GM12878 (cell line): ENCODE data around the gene KRT7. TPM values are rescaled to one million over a fixed set of nuclear protein-coding genes. Genes with fewer than 3 reads are reported as not detected.

Experiments used
- ATAC-seq: fragments of 200-7000 bp; cut with Tn5 transposase; 3 replicates; pipeline ENCODE4 v1.9.1; 2020; ENCODE audit warnings: mild to moderate bottlenecking, moderate library complexity
- BruUV-seq: library from RNA; stranded (reverse); fragments of 400-500 nt; replicated peaks from 2 replicates; lab custom pipeline; 2021; lab: Mats Ljungman, UMichigan
- CTCF ChIA-PET: fragments of 300-600 bp; sonication (Branson Sonifier 250); formaldehyde crosslinking; extraction: SDS; loops from one replicate; lab custom pipeline; 2021; ENCODE audit warnings: inconsistent platforms; lab: Yijun Ruan, JAX
- POLR2A ChIA-PET: fragments of 350-600 bp; formaldehyde crosslinking; extraction: SDS; loops from one replicate; lab custom pipeline; 2021; ENCODE audit warnings: inconsistent platforms; lab: Charles Lee
- RAD21 ChIA-PET: fragments of 300-600 bp; sonication (Branson Sonifier 250); formaldehyde crosslinking; loops from one replicate; lab custom pipeline; 2023; ENCODE audit warnings: antibody characterized with exemption; ENCODE audit not compliant: unreplicated experiment; lab: Charles Lee
- SMC1A ChIA-PET: fragments of 300-600 bp; sonication (Branson Sonifier 250); formaldehyde crosslinking; loops from one replicate; lab custom pipeline; 2023; ENCODE audit not compliant: unreplicated experiment, uncharacterized antibody; lab: Charles Lee
- DNase-seq: peaks from one replicate; pipeline ENCODE4 v3.0.0-alpha.2; 2011; ENCODE audit warnings: low read depth, low spot score
- FAIRE-seq: peaks from 3 replicates; lab custom pipeline; 2011; peaks lifted over from hg19 to GRCh38; lab: Jason Lieb, UNC
- H2AFZ ChIP-seq: 2 replicates; pipeline ENCODE4 v1.6.0; 2011; ENCODE audit warnings: low read depth, low read length, control low read depth; ENCODE audit not compliant: control insufficient read depth
- H3K27ac ChIP-seq: 2 replicates; pipeline ENCODE4 v1.5.1; 2011; ENCODE audit warnings: control low read depth; ENCODE audit not compliant: control insufficient read depth, insufficient read depth
- H3K27me3 ChIP-seq, 2 experiments: replicated peaks in 1 of 2; 2 replicates each; pipeline versions ENCODE4 v1.6.0 to v1.6.1; 2011; ENCODE audit warnings: low read length in 1 of 2; ENCODE audit not compliant: control insufficient read depth in 2 of 2, insufficient read depth in 2 of 2
- H3K36me3 ChIP-seq, 2 experiments: 2 replicates each; pipeline ENCODE4 v1.5.1; 2011; ENCODE audit warnings: low read length in 1 of 2; ENCODE audit not compliant: control insufficient read depth in 2 of 2, insufficient read depth in 2 of 2
- H3K4me1 ChIP-seq: 2 replicates; pipeline ENCODE4 v1.6.1; 2011; ENCODE audit warnings: mild to moderate bottlenecking, low read length, moderate library complexity, mixed read lengths; ENCODE audit not compliant: control insufficient read depth, insufficient read depth
- H3K4me2 ChIP-seq: 2 replicates; pipeline ENCODE4 v1.6.0; 2011; ENCODE audit warnings: control low read depth; ENCODE audit not compliant: control insufficient read depth, insufficient read depth
- H3K4me3 ChIP-seq: fragments of 200-600 bp; sonication (generic); 2 replicates; pipeline ENCODE4 v1.5.1; 2016
- H3K79me2 ChIP-seq: 2 replicates; pipeline ENCODE4 v1.6.0; 2011; ENCODE audit warnings: low read length; ENCODE audit not compliant: control insufficient read depth, insufficient read depth
- H3K9ac ChIP-seq: 2 replicates; pipeline ENCODE4 v1.8.0; 2011; ENCODE audit warnings: low read length, control low read depth, mixed read lengths; ENCODE audit not compliant: control insufficient read depth, insufficient read depth
- H3K9me3 ChIP-seq: replicated peaks from 3 replicates; pipeline ENCODE4 v1.5.1; 2011; ENCODE audit warnings: mild to moderate bottlenecking, low read length; ENCODE audit not compliant: control insufficient read depth, insufficient read depth
- H4K20me1 ChIP-seq: 2 replicates; pipeline ENCODE4 v1.6.0; 2011; ENCODE audit not compliant: control insufficient read depth, insufficient read depth
- CBFB ChIP-seq: IDR thresholded peaks from 2 replicates; pipeline ENCODE4 v1.6.1; 2016; ENCODE audit warnings: antibody characterized with exemption, low read depth
- CHD2 ChIP-seq: IDR thresholded peaks from 2 replicates; pipeline ENCODE4 v1.6.1; 2011; ENCODE audit warnings: low read depth, low read length, improper control_type of control experiment, borderline replicate concordance
- IRF4 ChIP-seq: IDR thresholded peaks from 2 replicates; pipeline ENCODE4 v1.6.1; 2011; ENCODE audit warnings: low read depth, low read length
- NR2C1 ChIP-seq: fragments of 450-650 bp; IDR thresholded peaks from 2 replicates; pipeline ENCODE4 v1.6.1; 2017; ENCODE audit warnings: antibody characterized with exemption, mild to moderate bottlenecking, moderate library complexity
- RB1 ChIP-seq: fragments of 450-650 bp; formaldehyde crosslinking; IDR thresholded peaks from 2 replicates; pipeline ENCODE4 v1.6.1; 2017; ENCODE audit warnings: mild to moderate bottlenecking, borderline replicate concordance
- SRF ChIP-seq, 2 experiments: IDR thresholded peaks; 2 replicates each; pipeline ENCODE4 v1.6.1; 2011; ENCODE audit warnings: low read depth in 2 of 2, low read length in 2 of 2, mild to moderate bottlenecking in 1 of 2, moderate library complexity in 1 of 2
- STAT1 ChIP-seq: fragments of 450-650 bp; conservative IDR thresholded peaks from 2 replicates; pipeline ENCODE4 v1.6.1; 2014; ENCODE audit warnings: antibody characterized with exemption, mild to moderate bottlenecking
- ZNF622 ChIP-seq: fragments of 450-650 bp; IDR thresholded peaks from 2 replicates; pipeline ENCODE4 v1.6.1; 2017; ENCODE audit warnings: mild to moderate bottlenecking, inconsistent platforms
- WGBS: methylation state at CpG from one replicate; pipeline ENCODE4 v1.1.6; 2016; ENCODE audit warnings: low lambda C conversion rate; ENCODE audit not compliant: insufficient replicate concordance, insufficient coverage; ENCODE audit errors: missing lambda C conversion rate; 5-methylcytosine and 5-hydroxymethylcytosine counted together
- in situ Hi-C: fragments of 300-500 bp; cut with MboI; formaldehyde crosslinking; loops from 9 replicates; pipeline ENCODE4 v1.14.3; 2018; ENCODE audit warnings: mixed read lengths
- intact Hi-C: fragments of 100-400 bp; cut with micrococcal nuclease; formaldehyde crosslinking; loops from one replicate; pipeline ENCODE4 v1.14.2; 2022; ENCODE audit not compliant: unreplicated experiment
- polyA plus RNA-seq, 11 experiments: library from polyadenylated mRNA; depleted of rRNA in 4 of 11; unstranded in 6 of 11; stranded (reverse) in 5 of 11; fragments of >200 nt; fragmentation: Nextera tagmentation in 4 of 11; fragmentation: Illumina TruSeq in 1 of 11; extraction: Ambion mirVana in 4 of 11; extraction: Trizol in 1 of 11; gene quantifications; 1 replicate in 1 of 11; 2 replicates in 10 of 11; pipeline versions ENCODE4 v1.2.1 to v1.2.3, GENCODE V29; 2011 to 2016; ENCODE audit warnings: inconsistent platforms in 2 of 11, missing spikeins in 2 of 11, low read depth in 1 of 11
- total RNA-seq, 4 experiments: library from RNA; depleted of rRNA in 3 of 4; stranded (reverse); fragments of >200 nt in 3 of 4; fragmentation: Illumina TruSeq in 1 of 4; extraction: Trizol in 1 of 4; gene quantifications; 2 replicates each; pipeline versions ENCODE4 v1.2.1 to v1.2.3, GENCODE V29; 2013 to 2021

The KRT7 gene
- total and polyA plus RNA-seq, 10 of the 15 experiments (the other 5 are each of a cell fraction or from before 2014, with no cell fraction given): 0.90 to 18.7 (median 4.8) TPM

- no peak for TF ChIP-seq STAT1
- TF ChIP-seq IRF4: no peak
- TF ChIP-seq NR2C1: no peak
- no peak for TF ChIP-seq CBFB
- TF ChIP-seq ZNF622: no peak
- no peak for TF ChIP-seq SRF (IDR thresholded peaks at IDR 0.05; ENCODE audit: low read depth in 2 of 2, low read length in 2 of 2)
- no peak for TF ChIP-seq RB1
- TF ChIP-seq CHD2: no peak
- Histone ChIP-seq H3K79me2 (no peaks in the 10 kb centered on the region), H3K27me3 (peaks cover 0 to 6% of the 10 kb centered on the region in 2 experiments; a peak in 2 of 4 replicates), H3K27ac (no peak overlapping the region), H2AFZ (no peak overlapping the region), H3K4me3 (no peak overlapping the region), H4K20me1 (no peaks in the 10 kb centered on the region), H3K9ac (no peak overlapping the region), H3K9me3 (no peaks in the 10 kb centered on the region), H3K4me1 (no peaks in the 10 kb centered on the region), H3K36me3 (no peaks in the 10 kb centered on the region), H3K4me2 (no peak overlapping the region)
- WGBS: 28% methylated on average over 10 of the region's 10 CpGs
- ChIA-PET POLR2A (no interaction called here), CTCF (interaction anchor here (0.7 to 3.9 kb wide), 9 partner anchors 9 to 741 kb away, joined by 3 to 27 read pairs (median 3); no protein-coding TSS in a partner anchor), SMC1A (interaction anchor here (0.7 kb wide), 1 partner anchor 68 kb away, joined by 3 read pairs; no protein-coding TSS in a partner anchor), RAD21 (interaction anchor here (0.9 kb wide), 1 partner anchor 10 kb away, joined by 4 read pairs; no protein-coding TSS in a partner anchor)
- FAIRE-seq: no peak
- no peak for DNase-seq
- in situ Hi-C loops (no loop called here), intact Hi-C loops (loop anchor here (10.0 kb wide), 1 partner anchor 114 kb away; the partner anchor contains the start of gene KRT83)
- no peak for ATAC-seq
- no TSS peak for BruUV-seq
Observed at GRCh38 chr12:52210925-52211650, 22.0 kb upstream of the KRT7 start.
